ACHN (cell line): ENCODE results near the gene DGKI.

ENCODE experiments used
- DNase-seq: peaks from one replicate; pipeline ENCODE4 v3.0.0-alpha.2; 2015
- in situ Hi-C: cut with HindIII; loops from 2 replicates; pipeline ENCODE4 v1.10.0; 2017; ENCODE audit warnings: low sequenced_read_pairs, low pct_ligation_motif_present, low pct_unique_long_range_greater_than_20kb

Gene DGKI

DNA sequence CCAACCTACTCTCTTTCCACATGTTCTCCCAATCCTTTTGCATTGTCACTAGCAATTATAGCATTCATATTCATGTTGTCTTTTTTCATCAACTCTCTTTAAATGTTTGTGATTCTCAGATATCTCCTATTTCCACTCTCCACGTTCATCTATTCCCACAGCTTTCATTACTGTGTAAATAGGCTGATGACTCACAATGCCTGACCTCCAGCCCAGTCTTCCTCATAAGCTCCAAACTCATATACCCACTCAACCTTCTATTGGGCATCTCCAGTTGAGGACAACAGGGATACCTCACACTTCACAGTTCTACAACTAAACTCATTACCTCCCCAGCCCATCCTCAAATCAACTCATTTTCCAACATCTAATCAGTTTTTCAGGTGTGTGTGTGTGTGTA, 194.1 kb downstream of the DGKI start:
- no peak for DNase-seq
- in situ Hi-C loops, result no loop called here

DNA sequence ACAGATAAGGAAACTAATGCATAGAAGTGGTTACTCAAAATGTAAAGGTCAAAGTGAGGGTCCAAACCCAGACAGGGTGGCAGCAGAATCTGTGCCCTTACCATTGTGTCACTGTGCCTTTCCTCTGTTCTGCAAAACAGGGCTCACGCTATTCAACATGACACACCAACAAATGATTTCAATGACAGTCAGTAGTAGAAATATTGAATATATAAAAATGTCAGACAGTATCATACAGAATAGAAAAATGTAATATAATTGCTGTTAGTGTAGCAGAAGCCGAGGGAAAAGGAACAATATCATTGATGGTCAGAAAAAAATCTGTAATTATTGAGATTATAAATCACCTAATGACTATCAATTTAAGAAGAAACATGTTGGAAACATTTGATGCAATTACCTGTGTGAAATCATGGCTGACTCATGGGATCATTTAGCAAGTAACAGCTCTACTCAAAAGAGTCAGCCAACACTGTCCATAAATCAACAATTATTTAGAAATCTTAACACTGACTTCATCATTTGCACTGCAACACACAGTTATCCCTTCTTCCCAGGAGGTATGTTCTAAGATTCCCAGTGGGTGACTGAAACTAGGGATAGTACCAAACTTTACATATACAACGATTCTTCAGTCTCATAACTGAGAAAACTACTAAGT, 198.7 kb downstream of the DGKI start:
- DNase-seq, result no peak
- in situ Hi-C loops, result no loop called here

DNA sequence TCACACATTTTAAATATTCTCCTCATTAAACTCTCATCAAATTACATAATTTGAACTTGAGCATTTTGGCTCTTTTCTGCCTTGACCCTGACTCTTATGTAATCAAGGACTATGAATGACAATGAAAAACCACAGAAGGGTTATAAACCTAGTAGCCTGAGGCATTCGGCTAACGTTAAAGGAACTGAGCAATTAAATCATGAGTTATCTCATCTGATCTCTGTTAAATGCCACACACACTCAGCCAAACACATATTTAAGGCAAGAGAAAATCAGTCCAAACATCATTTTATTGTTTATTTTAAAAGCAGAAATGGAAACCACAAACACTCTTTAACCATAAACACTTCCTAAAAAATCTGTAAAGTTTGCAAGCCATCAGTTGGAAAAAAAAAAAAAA, 204.3 kb downstream of the DGKI start:
- no peak for DNase-seq

DNA sequence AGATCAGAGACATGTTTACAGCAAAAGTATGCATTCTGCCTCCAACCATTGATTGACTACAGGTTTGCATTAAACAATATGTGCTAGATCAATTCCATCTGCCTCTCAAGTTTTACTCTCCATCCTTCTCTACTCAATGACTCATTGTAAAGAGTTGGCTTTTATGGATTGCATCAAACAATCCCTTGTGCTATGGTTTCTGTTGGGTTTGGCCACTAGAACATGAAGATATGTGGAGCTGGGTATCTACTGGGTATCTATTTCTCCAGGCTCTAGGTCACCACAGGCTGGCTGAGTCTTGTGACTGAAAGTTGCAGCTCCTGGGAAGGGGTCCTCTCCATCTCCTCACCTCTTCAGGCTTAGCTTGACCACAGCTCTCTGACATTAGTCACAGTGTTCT, 204.7 kb downstream of the DGKI start:
- no peak for DNase-seq
- in situ Hi-C loops, result no loop called here

More for the DNA sequence above, 204.3 kb downstream of the DGKI start:
- in situ Hi-C loops, result no loop called here

DNA sequence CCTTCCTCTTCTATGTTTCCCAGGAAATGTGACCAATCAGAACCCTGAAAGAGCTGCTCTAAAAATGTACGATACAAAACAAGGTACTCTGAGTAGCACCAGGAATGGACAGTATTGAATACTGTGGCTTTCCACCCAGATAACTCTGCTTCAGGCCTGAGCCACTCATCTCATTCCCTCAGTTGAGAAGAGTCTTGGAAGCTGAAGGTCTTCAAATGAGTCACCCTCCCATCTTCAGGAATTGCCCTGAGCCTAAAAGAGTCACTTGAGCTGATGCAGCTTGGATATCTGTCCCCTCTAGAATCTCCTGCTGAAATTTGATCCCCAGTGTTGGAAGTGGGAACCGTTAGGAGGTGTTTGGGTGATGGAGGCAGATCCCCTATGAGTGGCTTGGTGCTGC, 210.4 kb downstream of the DGKI start:
- in situ Hi-C loops, result no loop called here
- no peak for DNase-seq

DNA sequence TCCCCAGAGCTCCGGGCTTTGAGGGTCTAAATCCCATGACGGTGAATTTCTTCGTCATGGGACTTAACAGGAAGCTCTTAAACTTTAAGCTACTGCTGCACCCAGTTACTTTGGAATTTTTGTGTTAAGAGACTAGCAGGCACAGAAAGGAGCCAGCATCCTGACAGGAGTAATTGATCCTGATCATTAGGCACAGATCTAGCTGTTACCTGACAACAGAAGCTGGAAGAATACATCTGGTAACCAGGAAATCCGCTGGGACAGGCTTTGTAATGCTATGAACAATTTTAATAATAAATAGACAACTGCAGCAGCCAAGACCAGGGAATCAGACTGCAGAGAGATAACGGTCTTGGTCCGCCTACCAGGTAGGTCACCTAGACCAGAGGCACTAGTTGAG, 210.9 kb downstream of the DGKI start:
- in situ Hi-C loops, result no loop called here
- no peak for DNase-seq

DNA sequence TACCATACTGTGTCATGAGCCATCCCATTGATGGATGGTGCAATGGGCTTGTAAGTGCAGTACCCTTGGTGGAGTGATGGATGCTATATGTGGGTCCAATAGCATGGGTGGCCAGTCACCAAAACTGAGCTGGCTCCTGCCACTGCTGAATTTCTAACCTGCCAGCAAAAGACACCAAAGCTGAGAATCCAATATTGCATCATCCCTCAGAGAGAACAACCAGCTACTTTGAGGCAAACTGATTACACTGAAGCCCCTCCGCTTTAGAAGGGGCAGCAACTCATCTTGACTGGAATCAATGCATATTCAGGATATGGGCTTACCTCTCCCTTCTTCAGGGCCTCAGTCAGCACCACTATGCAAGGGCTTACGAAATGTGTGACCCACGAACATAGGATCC, 211.6 kb downstream of the DGKI start:
- in situ Hi-C loops, result no loop called here

DNA sequence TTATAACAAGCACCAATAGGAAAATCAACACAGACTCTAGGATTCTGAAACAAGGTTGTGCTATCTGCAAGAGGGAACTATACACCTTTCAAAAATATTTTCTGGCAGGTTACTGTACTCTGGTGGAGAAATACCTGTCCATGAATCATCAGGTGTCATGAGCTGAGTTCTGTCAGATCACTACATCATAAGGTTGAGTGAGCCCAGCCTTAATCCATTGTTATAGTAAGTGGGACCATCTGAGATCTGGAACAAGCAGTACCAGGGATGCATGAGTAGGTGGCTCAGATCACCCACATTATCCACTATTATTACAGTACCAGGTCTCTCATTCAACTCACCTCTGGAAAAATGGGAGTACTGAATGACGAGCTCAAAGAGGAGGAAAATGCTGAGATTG, 212.4 kb downstream of the DGKI start:
- in situ Hi-C loops, result no loop called here
- DNase-seq, result no peak

More for the DNA sequence above, 211.6 kb downstream of the DGKI start:
- DNase-seq, result no peak

DNA sequence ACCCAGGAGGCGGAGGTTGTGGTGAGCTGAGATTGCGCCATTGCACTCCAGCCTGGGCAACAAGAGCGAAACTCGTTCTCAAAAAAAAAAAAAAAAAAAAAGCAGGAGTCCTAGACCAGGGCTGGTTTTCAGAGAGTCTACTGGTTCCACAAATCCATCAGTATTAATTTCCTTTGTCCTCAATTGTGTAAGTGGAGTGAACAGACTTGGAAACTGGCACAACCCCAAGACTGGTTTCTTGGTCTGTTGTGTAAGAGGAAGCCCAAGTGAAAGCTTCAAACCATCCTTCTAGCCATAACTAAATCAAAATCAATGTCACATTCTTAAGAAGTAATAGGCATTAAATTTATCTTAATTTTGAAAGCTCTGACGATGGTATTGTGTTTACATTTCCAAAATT, 213.6 kb downstream of the DGKI start:
- DNase-seq, result no peak

DNA sequence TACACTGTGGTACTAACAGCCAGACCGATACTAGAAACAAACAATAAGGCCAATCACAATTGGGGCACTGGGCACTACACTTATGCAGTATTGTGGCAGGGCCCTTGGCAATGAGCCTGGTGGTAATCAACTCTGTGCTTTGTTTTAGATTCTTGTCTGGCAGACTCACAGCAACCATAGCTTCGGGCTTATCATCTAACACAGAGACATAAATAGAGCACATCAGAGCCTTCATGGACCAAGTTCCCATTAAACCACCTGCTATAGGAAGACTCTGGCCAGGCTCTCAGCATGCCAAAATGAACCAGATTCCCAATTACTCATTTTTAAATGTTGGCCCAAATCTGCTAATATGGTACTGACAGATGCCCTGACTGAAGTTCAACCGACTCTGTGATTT, 218.6 kb downstream of the DGKI start:
- no peak for DNase-seq
- in situ Hi-C loops, result no loop called here

More for the DNA sequence above, 213.6 kb downstream of the DGKI start:
- in situ Hi-C loops, result no loop called here

DNA sequence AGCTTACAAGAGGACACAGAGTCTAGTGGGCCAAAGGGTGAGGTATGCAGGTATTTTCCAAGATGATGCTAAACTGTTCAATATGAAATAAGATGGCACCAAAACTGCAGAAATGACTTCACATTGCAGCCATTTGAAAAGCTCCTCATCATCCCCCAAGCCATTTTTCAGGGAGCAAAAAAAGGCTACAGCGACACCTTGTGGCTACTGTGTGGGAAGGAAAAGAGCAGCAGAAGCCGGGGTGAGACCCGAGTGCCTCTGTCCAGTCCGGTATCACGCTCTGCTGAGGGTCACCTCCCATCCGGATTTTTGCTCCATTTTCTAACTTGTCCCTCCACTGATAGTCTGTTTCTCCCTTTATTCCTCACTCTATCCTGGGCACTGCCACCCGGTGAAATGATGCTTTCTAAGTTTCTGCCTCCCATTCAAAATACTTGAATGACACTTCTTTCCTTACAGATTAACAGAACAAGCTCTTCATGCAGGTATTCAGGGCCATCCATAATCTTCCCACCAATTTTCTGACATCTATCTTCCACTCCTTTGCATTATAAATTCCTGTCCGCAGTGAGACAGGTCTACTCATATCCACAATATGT, 220.2 kb downstream of the DGKI start:
- DNase-seq, result peak; percentile 69
- in situ Hi-C loops, result no loop called here

DNA sequence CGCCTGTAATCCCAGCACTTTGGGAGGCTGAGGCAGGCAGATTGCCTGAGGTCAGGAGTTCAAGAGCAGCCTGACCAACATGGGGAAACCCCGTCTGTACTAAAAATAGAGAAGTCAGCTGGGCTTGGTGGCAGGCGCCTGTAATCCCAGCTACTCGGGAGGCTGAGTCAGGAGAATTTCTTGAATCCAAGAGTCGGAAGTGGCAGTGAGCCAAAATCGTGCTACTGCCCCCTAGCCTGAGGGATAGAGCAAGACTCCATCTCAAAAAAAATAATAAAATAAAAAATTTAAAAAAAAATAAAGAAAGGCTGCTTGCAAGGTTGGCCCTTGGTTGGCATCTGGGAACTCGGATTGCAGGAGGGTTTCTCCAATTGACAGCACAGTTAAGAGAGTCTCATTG, 221.6 kb downstream of the DGKI start:
- peak; percentile 17 for DNase-seq
- in situ Hi-C loops, result no loop called here

DNA sequence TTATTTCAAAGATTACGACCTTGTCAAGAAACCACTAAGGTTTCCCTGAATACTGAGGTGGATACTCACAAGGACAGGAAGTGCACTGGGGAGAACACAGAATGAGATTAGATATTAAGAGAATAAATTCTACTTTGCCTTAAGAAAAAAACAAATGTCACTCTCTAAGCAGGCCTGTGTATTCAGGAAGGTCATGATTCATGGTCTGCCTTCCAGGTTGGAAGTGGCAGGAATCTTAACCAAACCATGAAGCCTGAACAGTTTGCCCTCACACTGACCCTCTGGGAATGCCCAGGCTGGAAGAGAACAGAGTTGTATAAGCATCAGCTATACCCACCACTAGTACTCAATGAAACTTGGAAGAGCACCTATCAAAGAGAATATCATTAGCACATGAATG, 227.6 kb downstream of the DGKI start:
- DNase-seq, result no peak
- in situ Hi-C loops, result no loop called here

DNA sequence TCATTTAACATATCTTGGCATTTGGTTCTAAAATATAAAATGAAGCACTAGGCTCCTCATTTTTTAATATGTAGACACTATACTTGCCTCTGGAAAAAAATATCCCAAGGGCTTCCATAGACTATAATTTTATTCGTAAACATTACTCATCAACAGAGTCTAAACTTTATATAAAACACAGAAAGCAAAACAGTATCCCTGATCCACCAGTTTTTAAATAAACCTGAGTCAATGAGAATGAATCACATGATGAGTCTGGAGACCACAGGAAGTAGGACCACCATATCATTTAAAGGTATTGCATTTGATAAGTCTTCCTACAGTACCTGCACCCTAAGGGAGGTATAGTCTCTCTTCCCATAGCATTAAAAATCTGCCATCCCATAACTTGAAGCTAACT, 228.0 kb downstream of the DGKI start:
- no peak for DNase-seq
- in situ Hi-C loops, result no loop called here

DNA sequence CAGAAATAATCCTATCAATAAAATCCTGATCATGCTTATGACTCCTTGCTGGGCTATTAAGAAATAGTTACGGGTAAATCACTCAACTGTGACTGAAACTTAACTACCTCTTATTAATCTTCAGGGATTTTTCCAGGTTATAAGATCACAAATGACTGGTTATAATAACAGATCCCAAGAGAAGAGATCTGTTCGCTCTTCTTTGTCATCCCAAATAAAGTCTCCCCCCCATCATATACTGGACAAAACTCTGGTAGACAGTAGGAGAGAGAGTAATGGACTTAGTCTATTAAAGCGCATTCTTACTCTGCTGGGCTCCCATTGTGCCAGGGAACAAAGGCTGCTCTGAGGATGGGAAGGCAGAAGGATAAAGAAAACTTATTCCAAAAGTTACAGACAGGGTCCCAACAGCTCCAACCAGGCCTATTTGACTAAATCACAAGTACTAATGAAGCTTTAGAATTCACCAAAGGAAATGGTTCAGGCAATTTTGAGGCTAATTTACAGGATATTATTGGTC, 233.7 kb downstream of the DGKI start:
- no peak for DNase-seq
- in situ Hi-C loops, result no loop called here

DNA sequence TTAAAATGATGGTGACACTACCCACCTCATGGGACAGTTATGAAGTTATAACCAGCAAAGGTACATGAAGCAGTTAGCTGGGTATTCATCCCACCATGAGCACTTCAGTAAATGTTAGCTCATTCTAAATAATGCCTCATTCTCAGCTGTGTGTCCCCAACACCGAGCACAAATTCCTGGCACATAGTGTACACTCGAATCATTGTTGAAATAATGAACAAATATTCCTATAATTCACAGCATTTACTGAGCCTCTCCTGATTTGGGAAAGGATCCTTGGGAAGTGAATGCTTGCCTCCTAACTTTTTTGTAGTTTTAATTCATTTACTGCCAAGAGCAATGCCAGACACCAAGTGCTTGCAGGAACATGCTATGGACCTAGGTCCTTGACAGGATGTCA, 235.2 kb downstream of the DGKI start:
- in situ Hi-C loops, result no loop called here
- DNase-seq, result no peak

DNA sequence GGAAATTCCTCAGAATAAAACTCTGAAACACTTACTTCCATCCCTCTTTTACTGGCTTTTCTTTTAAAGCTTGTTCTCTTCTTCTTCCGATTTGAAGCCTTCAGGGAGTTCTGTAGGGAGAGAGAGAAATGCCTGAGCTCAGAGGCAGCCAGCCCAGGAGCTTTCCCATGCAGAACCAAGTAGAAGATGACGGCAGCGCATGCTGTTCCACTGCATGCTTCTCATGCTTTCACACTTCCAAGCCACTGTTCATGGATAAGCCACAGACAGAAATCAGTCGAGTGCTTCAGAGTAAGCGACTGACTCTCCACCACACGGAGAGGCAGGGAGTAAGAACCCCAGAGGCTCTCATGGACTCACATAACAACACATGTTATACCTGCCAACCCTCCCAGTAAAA, 237.3 kb downstream of the DGKI start:
- peak; percentile 29 for DNase-seq
- in situ Hi-C loops, result no loop called here

DNA sequence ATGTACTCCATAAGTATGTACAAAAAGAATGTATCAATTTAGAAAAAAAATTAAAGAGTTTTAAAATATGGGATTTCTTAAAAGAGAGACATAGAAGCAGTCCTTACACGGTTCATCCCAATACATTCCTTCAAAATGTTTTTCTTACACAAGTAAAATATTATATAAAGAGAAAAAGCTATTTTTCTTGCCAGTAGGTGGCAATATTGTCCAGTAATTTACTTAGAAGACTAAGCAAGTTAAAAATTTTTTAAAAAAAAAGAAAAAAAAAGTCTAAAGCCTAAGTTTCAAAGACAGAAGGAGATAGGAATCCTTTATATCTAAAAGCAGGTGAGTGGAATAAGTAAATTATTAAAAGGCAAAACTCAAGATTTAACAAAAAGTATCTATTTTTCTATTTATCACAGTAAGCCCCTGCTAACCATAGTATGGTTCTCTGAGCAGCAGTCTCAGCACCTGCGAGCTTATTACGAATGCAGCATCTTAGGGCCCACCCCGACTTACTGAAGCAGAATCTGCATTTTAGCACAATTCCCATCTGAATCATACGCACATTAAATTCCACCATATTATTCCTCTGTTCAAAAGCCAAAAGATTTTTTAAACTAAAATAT, 240.6 kb downstream of the DGKI start:
- peak; percentile 81 for DNase-seq

DNA sequence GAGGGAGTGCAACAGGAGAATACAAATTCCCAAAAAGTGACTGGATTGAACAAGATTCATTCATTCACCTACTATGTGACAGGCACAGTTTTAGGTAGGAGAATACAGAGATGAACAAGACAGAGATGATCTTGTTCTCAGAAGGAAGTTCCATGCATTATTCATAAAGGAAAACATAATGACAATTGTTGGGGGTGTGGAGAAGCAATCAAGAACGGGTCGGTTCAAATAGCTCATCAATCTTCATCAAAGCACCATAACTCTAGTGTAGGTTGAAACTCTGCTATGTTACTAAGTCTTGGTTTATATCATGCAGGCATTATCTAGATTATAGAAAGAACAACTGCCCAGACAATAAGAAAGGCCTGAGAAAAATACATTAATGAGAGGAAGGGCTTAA, 243.7 kb downstream of the DGKI start:
- in situ Hi-C loops, result no loop called here
- DNase-seq, result no peak

More for the DNA sequence above, 240.6 kb downstream of the DGKI start:
- in situ Hi-C loops, result no loop called here

DNA sequence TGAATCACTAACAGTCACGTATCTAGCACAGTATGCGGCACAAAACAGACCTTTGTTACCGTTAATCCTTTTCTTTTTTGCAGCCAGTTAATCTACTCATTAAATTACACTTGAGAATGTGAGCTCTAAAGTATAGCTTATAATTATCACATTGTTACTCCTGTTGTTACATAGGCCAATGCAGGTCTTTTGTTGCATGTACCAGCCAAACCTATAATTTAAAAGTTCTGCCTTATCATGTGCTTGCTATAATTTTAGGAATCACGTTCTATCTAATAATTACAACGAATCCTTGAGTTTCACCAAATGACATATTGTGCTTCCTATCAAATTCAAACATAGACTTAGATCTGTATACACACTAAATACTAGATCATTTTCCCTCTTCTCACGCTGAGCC, 245.1 kb downstream of the DGKI start:
- in situ Hi-C loops, result no loop called here
- no peak for DNase-seq
